GM19023 (cell line): Measurements from ENCODE around the gene RETREG3.
"Not testable (repeated sequence)": the region's sequence is repeated elsewhere in the genome, so short reads cannot be mapped to it uniquely, and the experiment has no call there.

Experiments used
- ATAC-seq: cut with Tn5 transposase; IDR thresholded peaks from one replicate; pipeline ENCODE4 v1.9.1; 2021; ENCODE audit warnings: mild to moderate bottlenecking, moderate library complexity; ENCODE audit not compliant: unreplicated experiment

RETREG3 gene

GRCh38 chr17:42573095-42573494 is 36.1 kb downstream of the RETREG3 start:
- no peak for ATAC-seq

GRCh38 chr17:42571435-42572225 is 37.5 kb downstream of the RETREG3 start:
- no peak for ATAC-seq

GRCh38 chr17:42568341-42569111 is 40.6 kb downstream of the RETREG3 start:
- ATAC-seq = no peak

- no peak for ATAC-seq
Observed at GRCh38 chr17:42566883-42567573, 42.1 kb downstream of the RETREG3 start, which contains the start of gene MLX. MLX (plus strand) TSS chr17:42567100; CDS start chr17:42567125, 25 bp downstream.

GRCh38 chr17:42566215-42566882 is 42.8 kb downstream of the RETREG3 start:
- no peak for ATAC-seq

GRCh38 chr17:42565523-42566214 is 43.5 kb downstream of the RETREG3 start:
- ATAC-seq = no peak

- ATAC-seq = no peak
Observed at GRCh38 chr17:42564815-42565522, 44.2 kb downstream of the RETREG3 start.

- no peak for ATAC-seq
Observed at GRCh38 chr17:42563950-42564349, 45.2 kb downstream of the RETREG3 start.

- no peak for ATAC-seq
Observed at GRCh38 chr17:42563543-42563942, 45.6 kb downstream of the RETREG3 start.

GRCh38 chr17:42563143-42563509 is 46.0 kb downstream of the RETREG3 start:
- no peak for ATAC-seq

GRCh38 chr17:42562388-42563142 is 46.6 kb downstream of the RETREG3 start:
- no peak for ATAC-seq

- no peak for ATAC-seq
Observed at GRCh38 chr17:42561897-42562387, 47.2 kb downstream of the RETREG3 start, which contains the start of gene COASY. COASY (plus strand) TSS chr17:42562148; CDS start chr17:42562623, 475 bp downstream.

- ATAC-seq = no peak
Observed at GRCh38 chr17:42560246-42560645, 48.9 kb downstream of the RETREG3 start.

GRCh38 chr17:42559075-42559474 is 50.1 kb downstream of the RETREG3 start:
- no peak for ATAC-seq

- ATAC-seq = not testable (repeated sequence)
Observed at GRCh38 chr17:42555961-42556617, 53.1 kb downstream of the RETREG3 start.

- no peak for ATAC-seq
Observed at GRCh38 chr17:42555122-42555622, 54.0 kb downstream of the RETREG3 start.

- peak; percentile 69 for ATAC-seq
Observed at GRCh38 chr17:42554250-42555121, 54.7 kb downstream of the RETREG3 start.
